HEK293T (cell line): ENCODE results near the gene SFI1.

Source experiments
- BHLHE40 ChIP-seq: fragments of 450-650 bp; IDR thresholded peaks from 2 replicates; pipeline ENCODE4 v1.6.1; 2016; ENCODE audit warnings: mild to moderate bottlenecking, moderate library complexity, borderline replicate concordance
- ELF4 ChIP-seq: fragments of 450-650 bp; IDR thresholded peaks from 2 replicates; pipeline ENCODE4 v1.6.1; 2017; ENCODE audit warnings: antibody characterized with exemption
- FOXM1 ChIP-seq: fragments of 450-650 bp; IDR thresholded peaks from 2 replicates; pipeline ENCODE4 v1.6.1; 2017; ENCODE audit warnings: mild to moderate bottlenecking, borderline replicate concordance
- HDGF ChIP-seq: fragments of 450-650 bp; IDR thresholded peaks from 2 replicates; pipeline ENCODE4 v1.6.1; 2017; ENCODE audit warnings: antibody characterized with exemption, borderline replicate concordance
- L3MBTL2 ChIP-seq: fragments of 450-650 bp; conservative IDR thresholded peaks from 2 replicates; pipeline ENCODE4 v1.6.1; 2016; ENCODE audit warnings: mild to moderate bottlenecking
- LEF1 ChIP-seq: fragments of 450-650 bp; IDR thresholded peaks from 2 replicates; pipeline ENCODE4 v1.6.1; 2017; ENCODE audit warnings: mild to moderate bottlenecking, borderline replicate concordance
- SP1 ChIP-seq: fragments of 450-650 bp; IDR thresholded peaks from 2 replicates; pipeline ENCODE4 v1.6.1; 2017
- SUZ12 ChIP-seq: fragments of 450-650 bp; IDR thresholded peaks from 2 replicates; pipeline ENCODE4 v1.6.1; 2016; ENCODE audit warnings: mild to moderate bottlenecking
- TARDBP ChIP-seq: fragments of 450-650 bp; IDR thresholded peaks from 2 replicates; pipeline ENCODE4 v1.6.1; 2016
- ZNF384 ChIP-seq: fragments of 450-650 bp; IDR thresholded peaks from 2 replicates; pipeline ENCODE4 v1.6.1; 2016
- TF ChIP-seq, protein P1 (sequence below): fragments of 450-650 bp; IDR thresholded peaks from 2 replicates; pipeline ENCODE4 v1.6.1; 2016

GRCh38 chr22:31477329-31477728, 19.0 kb upstream of the SFI1 start:
- TF ChIP-seq TARDBP: no peak
- no peak for TF ChIP-seq FOXM1
- TF ChIP-seq, protein P1, sequence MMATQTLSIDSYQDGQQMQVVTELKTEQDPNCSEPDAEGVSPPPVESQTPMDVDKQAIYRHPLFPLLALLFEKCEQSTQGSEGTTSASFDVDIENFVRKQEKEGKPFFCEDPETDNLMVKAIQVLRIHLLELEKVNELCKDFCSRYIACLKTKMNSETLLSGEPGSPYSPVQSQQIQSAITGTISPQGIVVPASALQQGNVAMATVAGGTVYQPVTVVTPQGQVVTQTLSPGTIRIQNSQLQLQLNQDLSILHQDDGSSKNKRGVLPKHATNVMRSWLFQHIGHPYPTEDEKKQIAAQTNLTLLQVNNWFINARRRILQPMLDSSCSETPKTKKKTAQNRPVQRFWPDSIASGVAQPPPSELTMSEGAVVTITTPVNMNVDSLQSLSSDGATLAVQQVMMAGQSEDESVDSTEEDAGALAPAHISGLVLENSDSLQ: no peak
- TF ChIP-seq SP1: no peak
- no peak for TF ChIP-seq ZNF384
- TF ChIP-seq HDGF: no peak
- TF ChIP-seq L3MBTL2: no peak
- TF ChIP-seq BHLHE40: no peak
- no peak for TF ChIP-seq SUZ12
- TF ChIP-seq LEF1: no peak
- TF ChIP-seq ELF4: no peak
